ENCODE data around the gene ABCD3. TPM values are rescaled to one million over a fixed set of nuclear protein-coding genes. Genes with fewer than 3 reads are reported as not detected.
"Not testable (repeated sequence)": the region's sequence is repeated elsewhere in the genome, so short reads cannot be mapped to it uniquely, and the experiment has no call there.

ABCD3 gene
- total RNA-seq, 6 experiments from 2014 or later = 54.9 to 94.0 (median 65.6) TPM

GRCh38 chr1:94562519-94563260 is 144.5 kb downstream of the ABCD3 start:
- 46% methylated on average over 9 of the region's 12 CpGs for WGBS (ENCODE audit: insufficient coverage, low coverage, low lambda C conversion rate, missing lambda C conversion rate)
- intact Hi-C loops (cut with DNase I) = no loop called here
- H3K27me3 ChIP-seq = no peaks in the 10 kb centered on the region
- H3K4me3 ChIP-seq = no peak overlapping the region
- DNase-seq (no peak), ATAC-seq (no peak)
- H3K36me3 ChIP-seq = no peaks in the 10 kb centered on the region
- no peaks in the 10 kb centered on the region for H3K4me1 ChIP-seq
- H3K27ac ChIP-seq = no peak overlapping the region
- TF ChIP-seq CTCF (IDR thresholded peaks at IDR 0.05) = no peak
- TF ChIP-seq POLR2A (IDR thresholded peaks at IDR 0.05) = no peak
- H3K9me3 ChIP-seq = no peaks in the 10 kb centered on the region

GRCh38 chr1:94565901-94566300 is 147.7 kb downstream of the ABCD3 start:
- Histone ChIP-seq H3K4me3 (no peak overlapping the region), H3K36me3 (no peaks in the 10 kb centered on the region), H3K9me3 (no peaks in the 10 kb centered on the region), H3K27ac (no peak overlapping the region), H3K27me3 (no peaks in the 10 kb centered on the region), H3K4me1 (no peaks in the 10 kb centered on the region)
- 81% methylated on average over 2 of the region's 2 CpGs for WGBS (ENCODE audit: insufficient coverage, low coverage, low lambda C conversion rate, missing lambda C conversion rate)
- ATAC-seq (no peak), DNase-seq (no peak)
- intact Hi-C loops (cut with DNase I) = no loop called here
- TF ChIP-seq CTCF (IDR thresholded peaks at IDR 0.05) (no peak), POLR2A (IDR thresholded peaks at IDR 0.05) (no peak)

GRCh38 chr1:94566436-94566835 is 148.2 kb downstream of the ABCD3 start:
- H3K27ac ChIP-seq; H3K9me3 ChIP-seq; ATAC-seq; intact Hi-C loops (cut with DNase I); H3K4me1 ChIP-seq; H3K27me3 ChIP-seq; H3K36me3 ChIP-seq; H3K4me3 ChIP-seq; DNase-seq: not testable (repeated sequence)
- 59% methylated on average over 5 of the region's 5 CpGs for WGBS (ENCODE audit: insufficient coverage, low coverage, low lambda C conversion rate, missing lambda C conversion rate)

- H3K36me3 ChIP-seq; H3K4me3 ChIP-seq; H3K27me3 ChIP-seq; DNase-seq; H3K9me3 ChIP-seq; H3K27ac ChIP-seq; intact Hi-C loops (cut with DNase I); ATAC-seq; H3K4me1 ChIP-seq: not testable (repeated sequence)
- 92% methylated on average over 1 of the region's 2 CpGs for WGBS (ENCODE audit: insufficient coverage, low coverage, low lambda C conversion rate, missing lambda C conversion rate)
Measured at GRCh38 chr1:94567975-94568607, 149.9 kb downstream of the ABCD3 start.

Other genes starting within 250 kb of the ABCD3 start
- gene ARHGAP29, start 180.8 kb upstream of the ABCD3 start, total RNA-seq = 10 to 100 TPM; 15.1 to 28.9 (median 21.1) TPM
- 1 to 10 TPM in 4 of 6 experiments, under 1 TPM in 2; 0.79 to 6.8 (median 2.6) TPM for gene F3, start 123.4 kb downstream of the ABCD3 start, total RNA-seq

All from right lobe of liver (tissue), 6 donors.